Heart right ventricle (tissue), 16 donors: ENCODE measurements around the gene P4HA2. TPM values are rescaled to one million over a fixed set of nuclear protein-coding genes. Genes with fewer than 3 reads are reported as not detected.
"Not testable (repeated sequence)": the region's sequence is repeated elsewhere in the genome, so short reads cannot be mapped to it uniquely, and the experiment has no call there.

Experiments
- ATAC-seq, 8 donors: fragments of 200-7000 bp; cut with Tn5 transposase; one replicate each; pipeline ENCODE4 v1.9.1; 2020; ENCODE audit warnings: mild to moderate bottlenecking in 8 of 8, moderate library complexity in 8 of 8, moderate number of reproducible peaks in 1 of 8
- DNase-seq, 2 donors: peaks; one replicate each; pipeline ENCODE4 v3.0.0-alpha.2; 2020
- H3K27ac ChIP-seq, 10 donors: fragments of 200-600 bp; sonication (generic) in 2 of 10; one replicate each; pipeline versions ENCODE4 v1.5.0 to v1.8.0; 2020 to 2022; ENCODE audit warnings: mild to moderate bottlenecking in 3 of 10
- H3K27me3 ChIP-seq, 7 donors: fragments of 200-600 bp; one replicate each; pipeline ENCODE4 v1.8.0; 2021 to 2022; ENCODE audit warnings: mild to moderate bottlenecking in 2 of 7
- H3K36me3 ChIP-seq, 9 donors: fragments of 200-600 bp; sonication (generic) in 1 of 9; one replicate each; pipeline versions ENCODE4 v1.5.0 to v1.8.0; 2020 to 2022; ENCODE audit warnings: mild to moderate bottlenecking in 2 of 9
- H3K4me1 ChIP-seq, 9 donors: fragments of 200-600 bp; sonication (generic) in 1 of 9; one replicate each; pipeline versions ENCODE4 v1.5.0 to v1.8.0; 2020 to 2022; ENCODE audit warnings: mild to moderate bottlenecking in 4 of 9
- H3K4me3 ChIP-seq, 10 donors: fragments of 200-600 bp; sonication (generic) in 2 of 10; one replicate each; pipeline versions ENCODE4 v1.5.0 to v1.8.0; 2020 to 2022; ENCODE audit warnings: mild to moderate bottlenecking in 7 of 10, moderate library complexity in 2 of 10
- H3K9me3 ChIP-seq, 11 donors: fragments of 200-600 bp in 10 of 11; sonication (generic) in 2 of 11; one replicate each; pipeline versions ENCODE4 v1.5.0 to v1.8.0; 2013 to 2022; ENCODE audit warnings: mild to moderate bottlenecking in 2 of 11, control low read depth in 1 of 11, moderate library complexity in 1 of 11
- WGBS, 2 donors: extraction: QIAGEN DNeasy Blood & Tissue Kit; methylation state at CpG; one replicate each; pipeline ENCODE4 v1.1.7; 2013; ENCODE audit warnings: inconsistent platforms in 1 of 2; 5-methylcytosine and 5-hydroxymethylcytosine counted together
- intact Hi-C, 10 donors: fragments of 100-400 bp; cut with DNase I; formaldehyde crosslinking; loops; one replicate each; pipeline versions ENCODE4 v1.11.1 to v1.14.2; 2022
- microRNA-seq, 2 donors: library from miRNA; unstranded; fragments of <30 nt; microRNA quantifications; one replicate each; pipeline ENCODE4 v1.2.0, GENCODE V29; 2021
- polyA plus RNA-seq, 2 donors: library from polyadenylated mRNA; stranded (reverse); fragments of 200-250 nt; gene quantifications; one replicate each; pipeline ENCODE4 v1.2.3, GENCODE V29; 2013
- total RNA-seq, 10 donors: library from RNA; stranded (reverse); fragmentation: NEBNext Ultra II Directional in 3 of 10; extraction: Animal tissue kit (Norgen Biotek cat#: 25700) in 3 of 10; gene quantifications; one replicate each; pipeline versions ENCODE4 v1.2.1 to v1.2.4, GENCODE V29; 2021 to 2023
- TF ChIP-seq, protein P1 (sequence below), 9 donors: fragments of 200-600 bp; sonication (generic) in 2 of 9; IDR thresholded peaks; one replicate each; pipeline versions ENCODE4 v1.5.0 to v1.8.0; 2021 to 2022; ENCODE audit warnings: antibody characterized with exemption in 9 of 9, mild to moderate bottlenecking in 5 of 9, moderate library complexity in 1 of 9
- donor health status: Arrhythmogenic right ventricular cardiomyopathy.
- donor health status: ischemic (EF 13 %, LVEDD 7.1; RV severe dilation, severe dysfunction).
- donor health status: healthy with polysubstance abuse.
- donor health status: DM: no; HTN: yes; CAD: no.
- donor health status: DM: no; HTN: no; CAD: no.
- donor health status: ischemic (EF 25% LVEDD 6.9; RV normal size, moderate dysfunction).
- donor health status: ischemic (EF 25% LVEDD 5.7; RV mildly dilated, moderate dysfunction).
- donor health status: healthy.
- donor health status: DM: yes; HTN: yes; CAD: no.
- donor health status: Ischemic cardiomyopathy.
- donor health status: ischemic (EF 35%, LVEDD 5.7; RV mildly dilated, moderate dysfunction).
- donor health status: nonischemic (EF 11% LVEDD 7.7; RV severe dilation, severe dysfunction).
- donor health status: DM: yes; HTN: yes; CAD: no.
- donor health status: PGD.
- donor health status: ischemic (EF 29% LVEDD 5.4; RV normal size, mild dysfunction).
- donor health status: nonischemic (EF 23%, LVEDD 6.1; RV moderate dilation, normal function).

The P4HA2 gene
- total and polyA plus RNA-seq, 12 donors: 27.2 to 97.0 (median 52.4) TPM

DNA sequence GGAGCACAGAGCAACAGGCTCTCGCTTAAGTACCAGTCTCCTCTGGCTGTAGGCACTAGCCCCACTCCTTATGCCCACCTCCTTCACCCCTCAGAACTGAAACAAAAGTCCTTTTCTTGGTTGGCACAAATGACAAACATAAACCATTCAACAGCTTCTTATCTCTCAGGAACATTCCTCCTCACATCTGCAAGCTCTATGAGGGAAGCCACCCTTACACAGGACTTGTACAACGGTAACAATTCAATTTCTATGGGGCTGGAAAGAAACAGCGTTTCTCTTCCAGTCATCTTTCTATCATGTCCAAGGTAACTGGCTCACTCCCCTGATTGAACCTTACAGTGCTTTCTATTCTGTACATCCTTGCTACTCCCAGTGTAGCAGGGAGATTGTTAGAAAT lies 80.0 kb downstream of the P4HA2 start:
- 75 to 78% methylated on average over 3 of the region's 3 CpGs for WGBS, 2 donors
- Histone ChIP-seq H3K4me3 (no peak overlapping the region), H3K4me1 (no peaks in the 10 kb centered on the region), H3K27me3 (no peaks in the 10 kb centered on the region), H3K36me3 (no peaks in the 10 kb centered on the region), H3K9me3 (peaks cover 0 to 46% (median 21%) of the 10 kb centered on the region in 11 donors), H3K27ac (no peak overlapping the region)
- TF ChIP-seq, protein P1, sequence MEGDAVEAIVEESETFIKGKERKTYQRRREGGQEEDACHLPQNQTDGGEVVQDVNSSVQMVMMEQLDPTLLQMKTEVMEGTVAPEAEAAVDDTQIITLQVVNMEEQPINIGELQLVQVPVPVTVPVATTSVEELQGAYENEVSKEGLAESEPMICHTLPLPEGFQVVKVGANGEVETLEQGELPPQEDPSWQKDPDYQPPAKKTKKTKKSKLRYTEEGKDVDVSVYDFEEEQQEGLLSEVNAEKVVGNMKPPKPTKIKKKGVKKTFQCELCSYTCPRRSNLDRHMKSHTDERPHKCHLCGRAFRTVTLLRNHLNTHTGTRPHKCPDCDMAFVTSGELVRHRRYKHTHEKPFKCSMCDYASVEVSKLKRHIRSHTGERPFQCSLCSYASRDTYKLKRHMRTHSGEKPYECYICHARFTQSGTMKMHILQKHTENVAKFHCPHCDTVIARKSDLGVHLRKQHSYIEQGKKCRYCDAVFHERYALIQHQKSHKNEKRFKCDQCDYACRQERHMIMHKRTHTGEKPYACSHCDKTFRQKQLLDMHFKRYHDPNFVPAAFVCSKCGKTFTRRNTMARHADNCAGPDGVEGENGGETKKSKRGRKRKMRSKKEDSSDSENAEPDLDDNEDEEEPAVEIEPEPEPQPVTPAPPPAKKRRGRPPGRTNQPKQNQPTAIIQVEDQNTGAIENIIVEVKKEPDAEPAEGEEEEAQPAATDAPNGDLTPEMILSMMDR (IDR thresholded peaks at IDR 0.05): no peak
- DNase-seq (no peak), ATAC-seq (no peak)
- intact Hi-C loops: no loop called here

DNA sequence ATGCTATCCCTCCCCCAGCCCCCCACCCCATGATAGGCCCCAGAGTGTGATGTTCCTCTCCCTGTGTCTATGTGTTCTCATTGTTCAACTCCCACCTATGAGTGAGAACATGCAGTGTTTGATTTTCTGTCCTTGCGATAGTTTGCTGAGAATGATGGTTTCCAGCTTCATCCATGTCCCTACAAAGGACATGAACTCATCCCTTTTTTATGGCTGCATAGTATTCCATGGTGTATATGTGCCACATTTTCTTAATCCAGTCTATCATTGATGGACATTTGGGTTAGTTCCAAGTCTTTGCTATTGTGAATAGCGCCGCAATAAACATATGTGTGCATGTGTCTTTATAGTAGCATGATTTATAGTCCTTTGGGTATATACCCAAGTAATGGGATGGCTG lies 82.3 kb downstream of the P4HA2 start:
- H3K4me3 ChIP-seq, H3K36me3 ChIP-seq, intact Hi-C loops, DNase-seq, H3K4me1 ChIP-seq, H3K27me3 ChIP-seq, H3K27ac ChIP-seq, ATAC-seq: not testable (repeated sequence)
- peaks cover 0 to 44% (median 25%) of the 10 kb centered on the region in 11 donors for H3K9me3 ChIP-seq
- WGBS, 2 donors: 89 to 92% methylated on average over 3 of the region's 3 CpGs

DNA sequence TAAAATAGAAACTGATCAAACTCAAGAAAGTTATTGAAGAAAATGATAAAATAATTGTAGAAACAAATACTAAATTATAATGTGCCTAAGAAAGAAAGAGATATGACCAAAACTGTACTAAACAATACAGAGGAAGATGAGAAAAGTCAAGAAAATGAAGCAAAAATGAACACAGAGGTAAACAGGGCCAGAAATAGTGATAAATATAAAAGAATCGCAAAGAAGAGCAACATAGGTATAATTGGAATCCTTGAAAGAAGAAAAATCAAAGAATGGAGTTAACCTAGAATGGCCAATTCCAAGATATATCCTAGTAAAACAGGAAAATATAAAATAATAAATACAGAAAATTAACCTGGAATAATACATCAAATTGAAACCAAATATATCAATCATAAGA lies 84.5 kb downstream of the P4HA2 start:
- DNase-seq (no peak), ATAC-seq (no peak)
- H3K36me3 ChIP-seq: no peaks in the 10 kb centered on the region
- H3K27ac ChIP-seq: no peak overlapping the region
- H3K4me3 ChIP-seq: no peak overlapping the region
- H3K27me3 ChIP-seq: no peaks in the 10 kb centered on the region
- intact Hi-C loops: no loop called here
- WGBS, 2 donors: 95 to 100% methylated on average over 1 of the region's 1 CpG
- H3K9me3 ChIP-seq: peaks cover 0 to 57% (median 27%) of the 10 kb centered on the region in 11 donors
- TF ChIP-seq, protein P1 (IDR thresholded peaks at IDR 0.05): no peak
- H3K4me1 ChIP-seq: no peaks in the 10 kb centered on the region

DNA sequence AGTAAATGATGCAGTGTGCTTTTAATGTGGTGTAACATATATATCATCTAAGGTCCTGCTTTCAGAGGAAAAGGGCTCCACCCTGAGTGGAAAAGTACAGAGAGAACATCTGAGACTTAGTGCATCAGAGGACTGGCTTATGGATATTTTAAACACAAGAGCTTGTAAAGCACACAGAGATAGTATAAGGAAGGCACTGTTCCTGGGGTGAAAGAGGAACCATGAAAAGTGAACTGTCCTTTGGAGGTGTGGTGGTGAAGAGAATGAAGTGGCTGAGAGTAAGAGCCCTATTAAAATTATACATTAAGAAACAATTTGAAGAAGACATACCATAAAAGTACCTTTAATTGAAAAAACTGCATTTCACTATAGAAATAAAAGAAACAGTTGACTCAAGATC lies 85.2 kb downstream of the P4HA2 start:
- TF ChIP-seq, protein P1 (IDR thresholded peaks at IDR 0.05): no peak
- Histone ChIP-seq H3K4me3 (no peak overlapping the region), H3K36me3 (no peaks in the 10 kb centered on the region), H3K27me3 (no peaks in the 10 kb centered on the region), H3K4me1 (no peaks in the 10 kb centered on the region), H3K9me3 (peaks cover 0 to 57% (median 27%) of the 10 kb centered on the region in 11 donors), H3K27ac (no peak overlapping the region)
- ATAC-seq (no peak), DNase-seq (no peak)
- intact Hi-C loops: no loop called here

Small RNA genes within 50 kb of the gene (microRNA-seq; reads per million reads assigned to microRNA genes)
- 0 to 1.0 reads per million in 2 donors for gene MIR6830

Other genes with a start within 250 kb of the P4HA2 start
- gene ACSL6, start 216.2 kb downstream of the P4HA2 start, total RNA-seq: 1 to 10 TPM; 2.1 to 4.5 (median 3.0) TPM
- gene ACSL6, start 216.2 kb downstream of the P4HA2 start, polyA plus RNA-seq: 1 to 10 TPM in 1 of 2 donors, under 1 TPM in 1; 0.26 to 7.0 TPM
- gene IL3, start 167.2 kb downstream of the P4HA2 start, total RNA-seq: not detected
- gene IL3, start 167.2 kb downstream of the P4HA2 start, polyA plus RNA-seq: not detected
- not detected for gene CSF2, start 154.1 kb downstream of the P4HA2 start, total RNA-seq
- not detected for gene CSF2, start 154.1 kb downstream of the P4HA2 start, polyA plus RNA-seq
- 1 to 10 TPM; 2.1 to 8.7 (median 3.4) TPM for gene PDLIM4, start 29.8 kb upstream of the P4HA2 start, total RNA-seq
- 10 to 100 TPM in 1 of 2 donors, 1 to 10 TPM in 1; 3.4 to 15.3 TPM for gene PDLIM4, start 29.8 kb upstream of the P4HA2 start, polyA plus RNA-seq
- gene SLC22A4, start 66.5 kb upstream of the P4HA2 start, total RNA-seq: 1 to 10 TPM in 8 of 10 donors, under 1 TPM in 2; 0.39 to 9.0 (median 2.1) TPM
- gene SLC22A4, start 66.5 kb upstream of the P4HA2 start, polyA plus RNA-seq: 1 to 10 TPM in 1 of 2 donors, under 1 TPM in 1; 0.51 to 2.7 TPM
- 10 to 100 TPM; 10.3 to 36.8 (median 12.5) TPM for gene SLC22A5, start 141.9 kb upstream of the P4HA2 start, total RNA-seq
- 10 to 100 TPM; 21.2 to 21.8 TPM for gene SLC22A5, start 141.9 kb upstream of the P4HA2 start, polyA plus RNA-seq